Stimulated activated naive CD8-positive, alpha-beta T cell treated with anti-CD3 and anti-CD28 coated beads, Interleukin-15, amount 100 ng/mL, for 72 hours (primary cell): ENCODE results near the gene BAAT.

Experiments
- ATAC-seq: fragments of 150-1000 bp; cut with Tn5 transposase; 2 replicates; pipeline ENCODE4 v1.10.0; 2021; ENCODE audit warnings: mild to moderate bottlenecking, moderate library complexity
- DNase-seq, 2 donors: peaks; one replicate each; pipeline ENCODE4 v3.0.0; 2021 to 2022
- H3K27ac Mint-ChIP-seq, 2 donors: one replicate each; pipeline ENCODE4 v1.8.0; 2022; ENCODE audit warnings: mild to moderate bottlenecking in 2 of 2, mixed read lengths in 2 of 2, moderate library complexity in 2 of 2
- H3K27me3 Mint-ChIP-seq: one replicate; pipeline ENCODE4 v1.8.0; 2022; ENCODE audit warnings: mixed read lengths
- H3K4me1 Mint-ChIP-seq: one replicate; pipeline ENCODE4 v1.8.0; 2022; ENCODE audit warnings: mild to moderate bottlenecking, mixed read lengths
- H3K4me3 Mint-ChIP-seq, 2 donors: one replicate each; pipeline ENCODE4 v1.8.0; 2022; ENCODE audit warnings: mild to moderate bottlenecking in 2 of 2, mixed read lengths in 2 of 2, moderate library complexity in 1 of 2
- H3K9me3 Mint-ChIP-seq, 2 donors: one replicate each; pipeline ENCODE4 v1.8.0; 2022; ENCODE audit warnings: mixed read lengths in 2 of 2

Gene BAAT

GRCh38 chr9:101380295-101380694 lies 4.5 kb downstream of the BAAT start:
- H3K9me3 Mint-ChIP-seq: peaks cover 6 to 17% of the 10 kb centered on the region in 2 donors
- H3K27me3 Mint-ChIP-seq: no peaks in the 10 kb centered on the region
- no peak for DNase-seq
- ATAC-seq: no peak
- no peak overlapping the region for H3K4me3 Mint-ChIP-seq
- H3K27ac Mint-ChIP-seq: no peak overlapping the region
- no peaks in the 10 kb centered on the region for H3K4me1 Mint-ChIP-seq

GRCh38 chr9:101376111-101376848 lies 8.5 kb downstream of the BAAT start:
- H3K9me3 Mint-ChIP-seq: peaks cover 0 to 8% of the 10 kb centered on the region in 2 donors
- no peak overlapping the region for H3K4me3 Mint-ChIP-seq
- no peak for DNase-seq
- no peaks in the 10 kb centered on the region for H3K4me1 Mint-ChIP-seq
- no peak overlapping the region for H3K27ac Mint-ChIP-seq
- ATAC-seq: no peak
- no peaks in the 10 kb centered on the region for H3K27me3 Mint-ChIP-seq

GRCh38 chr9:101375546-101375945 lies 9.3 kb downstream of the BAAT start:
- no peak for DNase-seq
- Mint-ChIP-seq H3K27ac (no peak overlapping the region), H3K9me3 (peaks cover 0 to 8% of the 10 kb centered on the region in 2 donors), H3K27me3 (no peaks in the 10 kb centered on the region), H3K4me3 (no peak overlapping the region), H3K4me1 (no peaks in the 10 kb centered on the region)
- ATAC-seq: no peak

- H3K4me1 Mint-ChIP-seq: no peaks in the 10 kb centered on the region
- no peak for DNase-seq
- no peak overlapping the region for H3K4me3 Mint-ChIP-seq
- H3K9me3 Mint-ChIP-seq: peaks cover 0 to 1% of the 10 kb centered on the region in 2 donors
- no peak overlapping the region for H3K27ac Mint-ChIP-seq
- no peaks in the 10 kb centered on the region for H3K27me3 Mint-ChIP-seq
- ATAC-seq: no peak
Observed at GRCh38 chr9:101372327-101373118, 12.3 kb downstream of the BAAT start.

GRCh38 chr9:101371813-101372212 lies 13.0 kb downstream of the BAAT start:
- Mint-ChIP-seq H3K9me3 (no peaks in the 10 kb centered on the region), H3K27ac (no peak overlapping the region), H3K27me3 (no peaks in the 10 kb centered on the region), H3K4me1 (no peaks in the 10 kb centered on the region), H3K4me3 (no peak overlapping the region)
- no peak for DNase-seq
- ATAC-seq: no peak

GRCh38 chr9:101369884-101370531 lies 14.8 kb downstream of the BAAT start:
- Mint-ChIP-seq H3K9me3 (no peaks in the 10 kb centered on the region), H3K4me1 (no peaks in the 10 kb centered on the region), H3K27ac (no peak overlapping the region), H3K4me3 (no peak overlapping the region), H3K27me3 (no peaks in the 10 kb centered on the region)
- ATAC-seq: no peak
- no peak for DNase-seq

- Mint-ChIP-seq H3K4me3 (no peak overlapping the region), H3K4me1 (no peaks in the 10 kb centered on the region), H3K27ac (no peak overlapping the region), H3K27me3 (no peaks in the 10 kb centered on the region), H3K9me3 (no peaks in the 10 kb centered on the region)
- ATAC-seq (no peak), DNase-seq (no peak)
Observed at GRCh38 chr9:101369286-101369685, 15.5 kb downstream of the BAAT start.

- Mint-ChIP-seq H3K9me3 (no peaks in the 10 kb centered on the region), H3K4me3 (no peak overlapping the region), H3K27me3 (peaks cover 13% of the 10 kb centered on the region), H3K27ac (no peak overlapping the region), H3K4me1 (no peaks in the 10 kb centered on the region)
- DNase-seq (no peak), ATAC-seq (no peak)
Observed at GRCh38 chr9:101367323-101367722, 17.5 kb downstream of the BAAT start.

GRCh38 chr9:101366038-101366756 lies 18.6 kb downstream of the BAAT start:
- no peak overlapping the region for H3K4me3 Mint-ChIP-seq
- H3K4me1 Mint-ChIP-seq: no peaks in the 10 kb centered on the region
- ATAC-seq: no peak
- no peaks in the 10 kb centered on the region for H3K9me3 Mint-ChIP-seq
- DNase-seq: no peak
- H3K27me3 Mint-ChIP-seq: peaks cover 19% of the 10 kb centered on the region
- no peak overlapping the region for H3K27ac Mint-ChIP-seq

- Mint-ChIP-seq H3K9me3 (peaks cover 0 to 7% of the 10 kb centered on the region in 2 donors), H3K27me3 (peaks cover 19% of the 10 kb centered on the region), H3K4me1 (no peaks in the 10 kb centered on the region), H3K27ac (no peak overlapping the region), H3K4me3 (no peak overlapping the region)
- DNase-seq: no peak
- no peak for ATAC-seq
Observed at GRCh38 chr9:101365181-101365580, 19.6 kb downstream of the BAAT start.

GRCh38 chr9:101362450-101362849 lies 22.4 kb downstream of the BAAT start:
- Mint-ChIP-seq H3K27me3 (peaks cover 19% of the 10 kb centered on the region), H3K4me3 (no peak overlapping the region), H3K27ac (no peak overlapping the region), H3K9me3 (peaks cover 0 to 9% of the 10 kb centered on the region in 2 donors), H3K4me1 (no peaks in the 10 kb centered on the region)
- DNase-seq (no peak), ATAC-seq (no peak)

GRCh38 chr9:101360647-101361046 lies 24.2 kb downstream of the BAAT start:
- no peak for DNase-seq
- Mint-ChIP-seq H3K27ac (no peak overlapping the region), H3K4me3 (no peak overlapping the region), H3K4me1 (no peaks in the 10 kb centered on the region), H3K9me3 (peaks cover 0 to 9% of the 10 kb centered on the region in 2 donors), H3K27me3 (peaks cover 19% of the 10 kb centered on the region)
- ATAC-seq: no peak

- H3K27ac Mint-ChIP-seq: no peak overlapping the region
- DNase-seq (no peak), ATAC-seq (no peak)
- H3K4me3 Mint-ChIP-seq: no peak overlapping the region
- peaks cover 0 to 9% of the 10 kb centered on the region in 2 donors for H3K9me3 Mint-ChIP-seq
- peaks cover 19% of the 10 kb centered on the region for H3K27me3 Mint-ChIP-seq
- H3K4me1 Mint-ChIP-seq: no peaks in the 10 kb centered on the region
Observed at GRCh38 chr9:101359679-101360078, 25.1 kb downstream of the BAAT start.

- no peak overlapping the region for H3K4me3 Mint-ChIP-seq
- no peaks in the 10 kb centered on the region for H3K4me1 Mint-ChIP-seq
- DNase-seq (no peak), ATAC-seq (no peak)
- H3K9me3 Mint-ChIP-seq: peaks cover 0 to 9% of the 10 kb centered on the region in 2 donors
- H3K27ac Mint-ChIP-seq: no peak overlapping the region
- peaks cover 9% of the 10 kb centered on the region for H3K27me3 Mint-ChIP-seq
Observed at GRCh38 chr9:101356619-101357018, 28.2 kb downstream of the BAAT start.
